Liver (tissue), 9 donors: ENCODE data around the gene CYP4A22. TPM values are rescaled to one million over a fixed set of nuclear protein-coding genes. Genes with fewer than 3 reads are reported as not detected.

Experiments
- DNase-seq: peaks from one replicate; pipeline ENCODE4 v3.0.0-alpha.2; 2017; ENCODE audit warnings: low spot score
- H3K27ac ChIP-seq, 2 donors: one replicate each; pipeline ENCODE4 v1.7.0; 2013; ENCODE audit warnings: inconsistent platforms in 2 of 2, low read length in 2 of 2, control low read depth in 1 of 2, low read depth in 1 of 2, mild to moderate bottlenecking in 1 of 2
- H3K27me3 ChIP-seq, 4 donors: one replicate each; pipeline versions ENCODE4 v1.6.1 to v1.7.0; 2013; ENCODE audit warnings: low read length in 3 of 4, inconsistent platforms in 1 of 4, mild to moderate bottlenecking in 1 of 4, moderate library complexity in 1 of 4; ENCODE audit not compliant: control insufficient read depth in 4 of 4, insufficient read depth in 4 of 4
- H3K36me3 ChIP-seq, 4 donors: one replicate each; pipeline versions ENCODE4 v1.6.1 to v1.7.0; 2013; ENCODE audit warnings: low read length in 3 of 4, mild to moderate bottlenecking in 3 of 4, low read depth in 1 of 4, moderate library complexity in 1 of 4; ENCODE audit not compliant: control insufficient read depth in 4 of 4, insufficient read depth in 3 of 4
- H3K4me1 ChIP-seq, 4 donors: one replicate each; pipeline versions ENCODE4 v1.6.1 to v1.7.0; 2013; ENCODE audit warnings: low read length in 3 of 4, mild to moderate bottlenecking in 3 of 4, moderate library complexity in 1 of 4; ENCODE audit not compliant: control insufficient read depth in 4 of 4, insufficient read depth in 4 of 4
- H3K4me3 ChIP-seq, 3 donors: one replicate each; pipeline versions ENCODE4 v1.6.1 to v1.7.0; 2013; ENCODE audit warnings: low read length in 3 of 3, control low read depth in 1 of 3, low read depth in 1 of 3, mild to moderate bottlenecking in 1 of 3
- H3K9ac ChIP-seq, 2 donors: one replicate each; pipeline ENCODE4 v1.7.0; 2013; ENCODE audit warnings: low read length in 2 of 2, mild to moderate bottlenecking in 2 of 2, moderate library complexity in 2 of 2, control low read depth in 1 of 2, low read depth in 1 of 2
- H3K9me3 ChIP-seq, 4 donors: one replicate each; pipeline versions ENCODE4 v1.6.1 to v1.7.0; 2013; ENCODE audit warnings: low read length in 3 of 4; ENCODE audit not compliant: control insufficient read depth in 4 of 4
- EGR1 ChIP-seq, 2 donors: IDR thresholded peaks; 2 replicates each; pipeline ENCODE4 v1.6.1; 2016 to 2018; ENCODE audit warnings: antibody characterized with exemption in 2 of 2, low read depth in 2 of 2
- FOXA1 ChIP-seq: IDR thresholded peaks from 2 replicates; pipeline ENCODE4 v1.6.1; 2016; ENCODE audit warnings: antibody characterized with exemption
- FOXA2 ChIP-seq: IDR thresholded peaks from 2 replicates; pipeline ENCODE4 v1.6.1; 2016; ENCODE audit warnings: antibody characterized with exemption
- GABPA ChIP-seq, 2 donors: IDR thresholded peaks in 1 of 2; conservative IDR thresholded peaks in 1 of 2; 2 replicates each; pipeline ENCODE4 v1.6.1; 2016; ENCODE audit warnings: antibody characterized with exemption in 2 of 2, mild to moderate bottlenecking in 1 of 2, moderate library complexity in 1 of 2
- HNF4A ChIP-seq, 2 donors: conservative IDR thresholded peaks; 2 replicates each; pipeline ENCODE4 v1.6.1; 2016; ENCODE audit warnings: antibody characterized with exemption in 2 of 2, mild to moderate bottlenecking in 2 of 2
- HNF4G ChIP-seq: IDR thresholded peaks from 2 replicates; pipeline ENCODE4 v1.6.1; 2016; ENCODE audit warnings: antibody characterized with exemption
- JUND ChIP-seq, 2 donors: IDR thresholded peaks; 2 replicates each; pipeline ENCODE4 v1.6.1; 2016; ENCODE audit warnings: antibody characterized with exemption in 2 of 2
- NR2F2 ChIP-seq: IDR thresholded peaks from 2 replicates; pipeline ENCODE4 v1.6.1; 2016; ENCODE audit warnings: antibody characterized with exemption
- RAD21 ChIP-seq, 2 donors: IDR thresholded peaks; 2 replicates each; pipeline ENCODE4 v1.6.1; 2016; ENCODE audit warnings: antibody characterized with exemption in 2 of 2, mild to moderate bottlenecking in 2 of 2
- REST ChIP-seq: IDR thresholded peaks from 2 replicates; pipeline ENCODE4 v1.6.1; 2016; ENCODE audit warnings: antibody characterized with exemption, mild to moderate bottlenecking
- RXRA ChIP-seq, 2 donors: IDR thresholded peaks; 2 replicates each; pipeline ENCODE4 v1.6.1; 2017 to 2018; ENCODE audit warnings: antibody characterized with exemption in 2 of 2, mild to moderate bottlenecking in 1 of 2
- SP1 ChIP-seq: IDR thresholded peaks from 2 replicates; pipeline ENCODE4 v1.6.1; 2018; ENCODE audit warnings: antibody characterized with exemption, mild to moderate bottlenecking
- TAF1 ChIP-seq: conservative IDR thresholded peaks from 2 replicates; pipeline ENCODE4 v1.6.1; 2016; ENCODE audit warnings: antibody characterized with exemption, mild to moderate bottlenecking
- YY1 ChIP-seq: IDR thresholded peaks from 2 replicates; pipeline ENCODE4 v1.6.1; 2016; ENCODE audit warnings: antibody characterized with exemption, mild to moderate bottlenecking
- ZBTB33 ChIP-seq: IDR thresholded peaks from 2 replicates; pipeline ENCODE4 v1.6.1; 2016; ENCODE audit warnings: antibody characterized with exemption
- WGBS: extraction: QIAGEN DNeasy Blood & Tissue Kit; methylation state at CpG from one replicate; pipeline ENCODE4 v1.1.7; 2013; 5-methylcytosine and 5-hydroxymethylcytosine counted together
- polyA plus RNA-seq, 2 donors: library from polyadenylated mRNA; stranded (reverse) in 1 of 2; unstranded in 1 of 2; fragments of 200-250 nt in 1 of 2; fragments of >200 nt in 1 of 2; fragmentation: Nextera tagmentation in 1 of 2; extraction: Ambion mirVana in 1 of 2; gene quantifications; one replicate each; pipeline versions ENCODE4 v1.2.1 to v1.2.3, GENCODE V29; 2013 to 2015
- total RNA-seq, 2 donors: library from RNA; depleted of rRNA; stranded (reverse); fragments of >200 nt; gene quantifications; one replicate each; pipeline ENCODE4 v1.2.3, GENCODE V29; 2014
- TF ChIP-seq, protein P1 (sequence below): IDR thresholded peaks from 2 replicates; pipeline ENCODE4 v1.6.1; 2016; ENCODE audit warnings: antibody characterized with exemption
- donor health status: healthy.
- donor health status: healthy.
- donor health status: healthy.
- donor health status: healthy.
- donor health status: healthy.

Gene CYP4A22
- total and polyA plus RNA-seq, 4 donors, result 18.3 to 95.7 (median 65.7) TPM

DNA sequence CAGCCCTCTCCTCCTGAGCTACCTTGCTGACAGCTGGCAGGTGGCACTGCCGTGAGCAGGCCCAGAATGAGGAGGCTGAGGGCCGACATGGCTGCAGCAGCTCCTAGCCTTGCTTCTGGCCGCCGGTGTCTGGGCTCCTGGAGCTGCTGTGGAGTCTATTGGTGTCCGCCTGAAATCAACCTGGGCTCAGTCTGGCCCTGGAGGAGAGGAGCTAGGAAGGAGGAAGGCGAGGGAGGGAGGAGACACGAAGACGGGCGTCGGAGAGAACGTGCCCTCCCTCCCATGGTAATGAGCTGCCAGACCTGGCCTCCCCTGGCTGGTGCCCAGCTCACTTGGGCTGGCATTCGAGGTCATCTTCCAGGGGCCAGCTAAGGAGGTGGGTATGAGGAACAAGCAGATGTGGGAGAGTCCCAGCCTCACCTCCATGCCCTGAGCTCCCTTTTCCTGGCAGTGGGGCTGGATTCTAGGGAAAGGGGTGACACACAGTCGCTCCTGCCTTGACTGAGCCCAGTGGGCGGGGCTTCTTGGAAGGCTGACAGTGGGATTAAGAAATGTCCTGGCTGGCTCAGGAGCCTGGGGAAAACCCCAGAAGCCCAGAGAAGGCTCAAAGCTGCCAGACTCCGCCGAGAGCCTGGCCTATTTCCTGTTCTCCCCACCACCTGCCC, 52.7 kb downstream of the CYP4A22 start, which contains the start of gene PDZK1IP1:
Gene PDZK1IP1, minus strand, starts transcription at position 193 of the 665 bp plus-strand sequence. Its CDS starts 104 bp downstream, at position 89.
- no peak within 1 kb of the TSS for H3K9ac ChIP-seq
- TF ChIP-seq HNF4G (no peak), SP1 (no peak), RXRA (IDR thresholded peaks at IDR 0.05) (no peak), EGR1 (IDR thresholded peaks at IDR 0.05; ENCODE audit: low read depth in 2 of 2) (no peak), JUND (IDR thresholded peaks at IDR 0.05) (no peak), GABPA (IDR thresholded peaks at IDR 0.05 in 1 of 2, conservative IDR thresholded peaks at IDR 0.05 in 1 of 2) (no peak), ZBTB33 (no peak), HNF4A (conservative IDR thresholded peaks at IDR 0.05) (no peak)
- TF ChIP-seq, protein P1, sequence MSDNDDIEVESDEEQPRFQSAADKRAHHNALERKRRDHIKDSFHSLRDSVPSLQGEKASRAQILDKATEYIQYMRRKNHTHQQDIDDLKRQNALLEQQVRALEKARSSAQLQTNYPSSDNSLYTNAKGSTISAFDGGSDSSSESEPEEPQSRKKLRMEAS, result no peak
- 62% methylated on average over 16 of the region's 16 CpGs for WGBS
- no peak within 1 kb of the TSS for H3K27ac ChIP-seq
- H3K36me3 ChIP-seq, result no peaks in the 10 kb centered on the region
- peaks cover 0 to 6% (median 3%) of the 10 kb centered on the region in 4 donors for H3K4me1 ChIP-seq
- H3K27me3 ChIP-seq, result no peaks in the 10 kb centered on the region
- H3K9me3 ChIP-seq, result no peaks in the 10 kb centered on the region
- no peak within 1 kb of the TSS for H3K4me3 ChIP-seq
- peak; percentile 40 for DNase-seq

DNA sequence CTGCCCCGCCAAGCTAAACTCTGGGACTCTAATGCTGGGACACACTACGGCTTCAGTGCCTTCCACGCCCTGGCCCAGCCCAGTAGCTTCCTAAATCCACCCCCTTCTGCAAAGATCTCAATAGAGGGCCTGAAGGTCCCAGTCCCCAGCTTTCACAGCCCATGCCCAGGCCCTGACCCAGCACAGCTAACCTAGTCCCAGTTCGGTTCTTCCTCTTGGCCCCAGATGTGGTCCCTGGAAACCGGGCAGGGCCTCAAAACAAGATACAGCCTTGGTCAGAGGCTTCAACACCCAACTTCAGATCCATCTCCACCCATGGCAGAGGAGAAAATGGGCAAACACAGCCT, 53.2 kb downstream of the CYP4A22 start:
- no peak for TF ChIP-seq ZBTB33
- TF ChIP-seq, protein P1, result no peak
- no peaks in the 10 kb centered on the region for H3K9me3 ChIP-seq
- no peak overlapping the region for H3K27ac ChIP-seq
- DNase-seq, result peak; percentile 41
- H3K4me3 ChIP-seq, result no peak overlapping the region
- H3K27me3 ChIP-seq, result no peaks in the 10 kb centered on the region
- H3K9ac ChIP-seq, result no peak overlapping the region
- no peaks in the 10 kb centered on the region for H3K36me3 ChIP-seq
- WGBS, result 70% methylated on average over 5 of the region's 5 CpGs
- H3K4me1 ChIP-seq, result peaks cover 0 to 6% (median 3%) of the 10 kb centered on the region in 4 donors

DNA sequence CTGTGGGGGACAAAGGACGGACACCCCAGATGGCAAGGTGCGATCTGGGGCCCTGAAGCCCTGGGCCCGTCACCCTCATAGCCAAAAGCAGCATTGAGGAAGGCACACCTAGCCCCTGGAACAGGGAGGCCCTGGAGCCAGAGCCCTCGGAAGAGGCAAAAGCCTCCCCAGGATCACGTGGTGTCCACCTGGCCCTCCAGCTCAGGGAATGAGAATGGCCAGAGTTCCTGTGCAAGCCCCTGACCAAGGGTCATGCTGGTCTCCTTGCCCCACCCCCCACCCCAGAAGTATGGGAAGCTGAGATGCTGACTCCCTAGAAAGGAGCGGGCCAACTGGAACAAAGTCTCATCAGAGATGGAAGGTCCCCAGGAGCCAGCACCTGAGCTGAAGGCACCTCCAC, 53.6 kb downstream of the CYP4A22 start:
- Histone ChIP-seq H3K27me3 (no peaks in the 10 kb centered on the region), H3K9me3 (no peaks in the 10 kb centered on the region), H3K27ac (no peak overlapping the region)

More for the DNA sequence above, 53.6 kb downstream of the CYP4A22 start:
- H3K36me3 ChIP-seq, result no peaks in the 10 kb centered on the region
- H3K4me1 ChIP-seq, result peaks cover 0 to 6% (median 3%) of the 10 kb centered on the region in 4 donors
- peak; percentile 35 for DNase-seq
- no peak overlapping the region for H3K9ac ChIP-seq
- TF ChIP-seq FOXA1 (no peak), GABPA (IDR thresholded peaks at IDR 0.05 in 1 of 2, conservative IDR thresholded peaks at IDR 0.05 in 1 of 2) (no peak), REST (no peak), TAF1 (no peak), JUND (IDR thresholded peaks at IDR 0.05) (no peak), YY1 (no peak), SP1 (no peak), FOXA2 (no peak), RAD21 (IDR thresholded peaks at IDR 0.05) (no peak), NR2F2 (no peak), EGR1 (IDR thresholded peaks at IDR 0.05; ENCODE audit: low read depth in 2 of 2) (no peak), HNF4A (conservative IDR thresholded peaks at IDR 0.05) (no peak)
- TF ChIP-seq, protein P1, result no peak
- 96% methylated on average over 6 of the region's 6 CpGs for WGBS
- H3K4me3 ChIP-seq, result no peak overlapping the region
